ENCODE data around the gene TTC34.
"Not testable (repeated sequence)": the region's sequence is repeated elsewhere in the genome, so short reads cannot be mapped to it uniquely, and the experiment has no call there.

GRCh38 chr1:2688336-2688665 lies 113.2 kb downstream of the TTC34 start:
- TF ChIP-seq, protein P1, sequence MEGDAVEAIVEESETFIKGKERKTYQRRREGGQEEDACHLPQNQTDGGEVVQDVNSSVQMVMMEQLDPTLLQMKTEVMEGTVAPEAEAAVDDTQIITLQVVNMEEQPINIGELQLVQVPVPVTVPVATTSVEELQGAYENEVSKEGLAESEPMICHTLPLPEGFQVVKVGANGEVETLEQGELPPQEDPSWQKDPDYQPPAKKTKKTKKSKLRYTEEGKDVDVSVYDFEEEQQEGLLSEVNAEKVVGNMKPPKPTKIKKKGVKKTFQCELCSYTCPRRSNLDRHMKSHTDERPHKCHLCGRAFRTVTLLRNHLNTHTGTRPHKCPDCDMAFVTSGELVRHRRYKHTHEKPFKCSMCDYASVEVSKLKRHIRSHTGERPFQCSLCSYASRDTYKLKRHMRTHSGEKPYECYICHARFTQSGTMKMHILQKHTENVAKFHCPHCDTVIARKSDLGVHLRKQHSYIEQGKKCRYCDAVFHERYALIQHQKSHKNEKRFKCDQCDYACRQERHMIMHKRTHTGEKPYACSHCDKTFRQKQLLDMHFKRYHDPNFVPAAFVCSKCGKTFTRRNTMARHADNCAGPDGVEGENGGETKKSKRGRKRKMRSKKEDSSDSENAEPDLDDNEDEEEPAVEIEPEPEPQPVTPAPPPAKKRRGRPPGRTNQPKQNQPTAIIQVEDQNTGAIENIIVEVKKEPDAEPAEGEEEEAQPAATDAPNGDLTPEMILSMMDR (IDR thresholded peaks at IDR 0.05; ENCODE audit: borderline replicate concordance, extremely low read depth, low read length, poor library complexity, severe bottlenecking): not testable (repeated sequence)
- TF ChIP-seq EZH2 (IDR thresholded peaks at IDR 0.05; ENCODE audit: borderline replicate concordance, low read depth, low read length, severe bottlenecking): not testable (repeated sequence)

All from DND-41 (cell line).